ENCODE data around the gene CTRL.
A peak's percentile ranks its signal among the peaks of the same experiment; 100 is the strongest.
"Not testable (repeated sequence)": the region's sequence is repeated elsewhere in the genome, so short reads cannot be mapped to it uniquely, and the experiment has no call there.

The CTRL gene

GRCh38 chr16:67923414-67924116 lies 8.1 kb downstream of the CTRL start:
- no peak for DNase-seq

DNA sequence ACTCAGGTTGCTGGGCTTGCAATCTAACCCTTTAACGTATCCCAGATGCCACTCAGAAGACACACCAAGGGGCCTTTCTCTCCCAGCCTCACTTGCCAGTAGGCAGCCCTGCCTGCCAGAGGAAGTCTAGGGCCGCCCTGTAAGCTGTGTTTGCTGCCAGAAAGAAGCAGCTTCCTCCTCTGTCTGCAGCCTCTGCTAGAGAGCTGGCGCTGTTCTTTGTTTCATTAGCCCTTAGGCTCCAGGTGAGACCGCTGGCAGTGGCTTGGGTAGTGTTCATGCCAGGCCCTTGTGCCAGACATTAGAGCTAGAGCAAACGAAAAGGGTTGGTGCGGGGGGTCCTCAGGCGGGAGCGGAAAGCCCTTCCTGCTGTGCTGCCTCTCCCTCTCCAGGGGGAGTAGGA lies 8.9 kb downstream of the CTRL start:
- no peak for DNase-seq

DNA sequence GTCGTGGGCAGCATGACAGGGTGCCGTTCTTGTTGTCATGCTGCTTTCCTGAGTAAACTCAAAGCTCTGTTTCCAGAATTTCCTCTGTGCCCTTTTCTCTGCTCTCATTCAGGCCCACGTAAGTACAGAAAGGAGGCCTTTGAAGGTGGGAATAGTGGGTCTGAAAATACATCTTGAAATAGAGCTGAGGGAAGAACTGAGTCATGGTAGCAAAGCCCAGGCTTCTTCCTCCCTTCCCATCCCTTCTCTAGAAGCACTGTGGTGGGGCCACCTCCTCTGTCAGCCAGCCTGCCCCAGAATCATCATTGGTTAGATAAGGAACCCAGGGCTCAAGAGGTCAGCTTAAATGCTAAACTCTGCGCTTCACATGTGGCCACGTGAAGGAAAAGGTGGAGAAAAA lies 9.4 kb downstream of the CTRL start:
- no peak for DNase-seq

DNA sequence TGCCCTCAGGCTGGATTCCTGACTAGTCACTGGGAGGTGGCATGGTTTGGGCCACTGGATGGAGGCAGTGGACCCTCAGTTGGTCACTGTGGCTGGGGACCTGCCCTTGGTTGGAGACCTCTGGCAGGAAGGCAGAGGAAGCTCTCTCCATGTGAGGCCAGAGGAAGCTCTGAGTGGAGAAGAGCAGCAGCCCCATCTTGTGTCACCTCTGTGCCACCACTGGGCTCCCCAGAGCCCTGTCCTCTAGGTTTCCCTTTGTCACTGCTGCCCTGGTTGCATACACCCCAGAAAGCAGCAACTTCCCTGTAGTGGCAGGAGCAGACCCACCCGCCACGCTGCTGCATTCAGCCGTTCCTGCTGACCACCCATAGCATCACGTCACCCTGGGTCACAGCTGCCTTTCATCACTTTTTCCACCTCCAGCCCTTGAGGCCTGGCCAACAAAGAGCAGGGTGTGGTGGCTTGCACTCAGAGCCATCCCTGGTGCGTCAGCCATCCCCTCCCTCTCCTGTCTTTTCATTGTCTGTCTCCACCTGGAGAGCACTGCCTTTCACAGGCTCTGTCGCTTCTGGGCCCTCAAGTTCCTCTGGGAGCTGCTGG lies 11.9 kb downstream of the CTRL start:
- DNase-seq = no peak

GRCh38 chr16:67917852-67918236 lies 13.8 kb downstream of the CTRL start:
- no peak for DNase-seq

DNA sequence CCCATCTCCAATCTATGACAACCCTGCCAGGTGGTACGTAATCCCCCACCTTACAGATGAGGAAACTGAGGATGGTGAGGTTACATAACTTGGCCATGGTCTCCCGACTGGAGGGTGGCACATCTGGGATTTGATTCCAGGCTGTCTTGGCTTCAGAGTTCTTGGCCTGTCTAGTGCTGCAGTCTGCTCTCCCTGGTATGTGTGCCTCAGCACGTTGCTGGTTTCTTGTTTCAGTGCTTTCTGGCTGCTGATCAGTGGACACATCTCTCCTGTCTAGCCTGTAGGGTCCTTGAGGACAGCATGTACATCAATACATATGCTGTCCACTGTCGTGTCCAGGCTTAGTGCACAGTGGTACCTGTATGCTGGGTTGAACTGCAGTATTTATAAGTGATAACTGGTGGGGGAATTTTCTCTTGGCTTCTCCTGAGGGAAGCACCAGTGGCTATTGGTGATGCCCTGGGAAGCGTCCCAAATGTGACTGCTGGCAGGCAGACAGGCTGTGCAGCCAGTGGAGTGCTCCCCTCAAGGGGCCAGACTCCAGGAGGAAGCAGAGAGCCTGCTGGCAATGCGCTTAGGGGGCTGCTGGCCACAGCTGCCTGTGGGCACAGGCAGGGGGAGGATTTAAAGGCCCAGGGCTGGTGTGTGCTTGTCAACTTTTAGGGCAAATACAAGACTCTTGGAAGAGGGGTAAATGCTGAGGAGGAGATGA lies 14.4 kb downstream of the CTRL start:
- no peak for DNase-seq

- no peak for DNase-seq
Observed at GRCh38 chr16:67915831-67916723, 15.6 kb downstream of the CTRL start.

- not testable (repeated sequence) for DNase-seq
Observed at GRCh38 chr16:67915496-67915769, 16.2 kb downstream of the CTRL start.

- no peak for DNase-seq
Observed at GRCh38 chr16:67914758-67915495, 16.7 kb downstream of the CTRL start.

DNA sequence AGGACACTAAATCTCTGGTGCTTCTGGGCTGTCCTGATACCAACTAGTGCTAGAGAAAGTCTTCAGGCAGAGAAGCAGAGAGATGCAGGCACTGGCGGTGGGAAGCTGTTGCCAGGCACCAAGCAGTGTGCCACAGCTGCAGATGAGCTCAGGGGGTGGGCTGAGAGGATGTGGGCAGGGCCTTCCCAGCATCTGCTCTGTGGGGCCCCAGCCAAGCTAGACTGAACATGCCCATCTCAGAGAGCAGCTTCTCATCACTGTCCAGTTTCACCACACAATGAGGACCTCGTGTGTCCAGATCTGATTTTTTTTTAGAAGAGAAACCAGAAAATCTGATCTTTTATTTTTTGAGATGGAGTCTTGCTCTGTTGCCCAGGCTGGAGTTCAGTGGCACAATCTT lies 21.5 kb downstream of the CTRL start:
- DNase-seq = no peak

GRCh38 chr16:67909056-67909742 lies 22.5 kb downstream of the CTRL start:
- DNase-seq = no peak

GRCh38 chr16:67907397-67908180 lies 24.1 kb downstream of the CTRL start:
- no peak for DNase-seq

- no peak for DNase-seq
Observed at GRCh38 chr16:67902831-67903230, 28.8 kb downstream of the CTRL start.

- no peak for DNase-seq
Observed at GRCh38 chr16:67901734-67902133, 29.9 kb downstream of the CTRL start.

- no peak for DNase-seq
Observed at GRCh38 chr16:67897231-67897630, 34.4 kb downstream of the CTRL start.

DNA sequence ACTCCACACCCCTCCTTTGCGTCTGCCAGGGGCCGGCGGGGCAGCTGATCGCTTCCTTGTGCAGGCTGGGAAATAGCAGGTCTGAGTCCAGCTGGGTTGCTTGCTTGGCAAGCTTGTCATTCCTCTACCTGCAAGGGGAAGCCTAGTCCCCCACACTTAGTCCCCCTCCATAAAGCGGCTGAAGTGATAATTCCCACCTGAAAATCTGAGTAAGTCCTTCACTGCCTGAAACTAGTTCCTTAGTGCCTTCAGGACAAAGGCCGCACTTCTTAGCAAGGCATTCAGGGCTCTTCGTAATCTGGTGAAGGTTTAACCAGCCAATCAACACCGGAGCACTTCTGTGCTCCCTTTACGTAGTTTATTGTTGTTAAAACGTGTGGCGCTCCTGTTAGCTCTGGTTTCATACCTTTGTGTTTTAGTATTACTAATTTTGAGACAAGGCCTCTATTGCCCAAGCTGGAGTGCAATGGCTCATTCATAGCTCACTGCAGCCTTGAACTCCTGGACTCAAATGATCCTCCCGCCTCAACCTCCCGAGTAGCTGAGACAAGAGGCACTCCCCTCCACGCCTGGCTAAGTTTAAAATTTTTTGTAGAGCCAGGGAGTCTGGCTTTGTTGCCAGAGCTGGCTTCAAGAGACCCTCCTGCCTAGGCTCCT lies 37.8 kb downstream of the CTRL start:
- no peak for DNase-seq

DNA sequence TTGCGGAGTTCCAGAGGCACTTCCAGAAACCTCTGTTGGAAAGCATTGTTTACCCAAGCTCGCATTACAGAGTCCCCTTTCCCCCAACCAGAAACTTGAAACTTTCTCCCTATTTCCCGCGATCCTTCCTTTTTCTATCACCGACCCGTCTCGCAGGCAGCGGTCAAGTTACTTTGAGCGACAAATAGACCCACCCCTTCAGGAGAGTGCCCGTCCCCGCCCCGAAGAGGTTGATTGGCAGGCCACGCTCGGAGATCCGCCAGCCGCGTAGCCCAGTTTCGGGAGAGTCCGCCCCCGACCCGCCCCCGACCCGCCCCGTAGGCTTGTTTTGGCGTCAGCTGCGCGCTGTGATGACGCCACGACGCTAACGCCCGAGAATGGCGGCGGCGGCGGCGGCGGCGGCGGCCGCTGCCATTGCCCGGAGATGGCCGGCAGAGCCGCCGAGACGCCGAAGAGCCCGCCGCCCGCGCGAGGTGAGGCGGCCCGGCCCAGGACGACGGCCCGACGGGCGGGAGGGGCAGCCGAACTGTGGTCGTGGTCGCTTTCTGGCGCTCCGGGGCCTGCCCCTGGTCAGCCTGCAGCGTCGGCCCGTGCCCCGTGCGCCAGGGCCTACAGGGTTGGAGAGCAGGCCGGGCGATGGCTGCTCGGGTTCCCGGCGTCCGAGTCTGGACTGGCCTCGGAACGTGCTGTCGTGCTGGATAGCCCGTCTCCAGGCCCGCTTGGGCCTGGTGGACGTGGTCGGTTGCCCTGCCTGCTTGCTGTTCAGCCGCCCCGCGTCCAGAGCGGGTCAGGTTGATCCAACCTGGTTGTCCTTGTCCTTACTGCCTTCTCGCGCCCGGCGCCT lies 38.5 kb downstream of the CTRL start, which contains the start of gene PSKH1:
Gene PSKH1, plus strand, starts transcription at position 356 of the 844 bp plus-strand sequence. CDS start 15,496 bp downstream, outside the sequence.
- peak; percentile 94 for DNase-seq

- DNase-seq = no peak
Observed at GRCh38 chr16:67892375-67892774, 39.3 kb downstream of the CTRL start.

DNA sequence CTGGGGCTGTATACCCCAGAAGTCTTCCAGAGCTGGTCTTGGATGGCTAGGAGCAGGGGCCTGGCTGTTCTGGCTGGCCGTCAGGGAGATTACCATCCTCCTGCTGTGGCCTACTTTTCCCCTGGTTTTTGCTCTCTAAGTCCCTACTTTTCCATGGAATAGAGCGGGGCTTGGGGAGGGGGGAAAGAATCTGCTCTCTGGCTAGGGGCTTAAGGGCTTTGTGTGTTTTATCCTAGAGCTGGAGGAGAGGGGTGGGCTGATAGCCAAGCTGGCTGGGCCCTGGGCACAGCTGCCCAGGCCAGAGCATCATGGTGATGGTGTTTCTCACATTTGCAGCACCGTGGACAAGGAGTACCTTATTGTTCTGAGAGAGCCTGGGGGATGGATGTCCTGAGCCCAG lies 43.3 kb downstream of the CTRL start:
- no peak for DNase-seq

DNA sequence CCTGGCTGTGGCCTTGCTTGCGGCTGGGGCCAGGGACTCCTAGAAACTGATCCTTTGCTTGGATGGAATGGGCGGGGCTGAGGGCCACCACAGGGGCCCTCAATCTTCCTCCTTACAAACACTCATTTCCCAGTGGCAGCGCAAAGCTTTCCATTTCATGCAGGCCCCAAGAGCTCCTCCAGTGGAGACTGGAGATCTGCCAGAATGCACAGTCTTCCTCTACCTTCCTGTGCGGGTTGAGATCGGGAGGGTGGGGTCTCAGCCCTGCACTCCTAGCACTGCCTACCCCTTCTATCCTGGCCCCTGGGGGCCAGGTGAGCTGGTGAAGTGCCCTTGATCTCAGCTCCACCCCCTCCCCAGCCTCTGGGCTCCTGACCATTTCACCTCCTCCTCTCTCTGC lies 45.3 kb downstream of the CTRL start:
- DNase-seq = no peak
